ENCODE data around the gene ELAVL2. TPM values are rescaled to one million over a fixed set of nuclear protein-coding genes. Genes with fewer than 3 reads are reported as not detected.

Gene ELAVL2
- total and polyA plus RNA-seq, 9 of the 15 experiments (the other 6 are each of a cell fraction or from before 2014, with no cell fraction given): not detected

- no peak for TF ChIP-seq ZNF449 (CRISPR knock-in tag; IDR thresholded peaks at IDR 0.05)
- no peak for TF ChIP-seq CUX1 (CRISPR knock-in tag; IDR thresholded peaks at IDR 0.05)
Measured at GRCh38 chr9:23682352-23682751, 143.7 kb downstream of the ELAVL2 start (continued).

GRCh38 chr9:23677446-23677845 lies 148.6 kb downstream of the ELAVL2 start:
- H3K27me3 ChIP-seq (ENCODE audit: control insufficient read depth in 2 of 2, insufficient read depth in 2 of 2, low read length in 2 of 2): no peaks in the 10 kb centered on the region
- no peak for FAIRE-seq
- in situ Hi-C loops (cut with MboI) (no loop called here), intact Hi-C loops (cut with micrococcal nuclease) (no loop called here)
- POLR2A ChIA-PET: no interaction called here
- TF ChIP-seq HDAC6 (IDR thresholded peaks at IDR 0.05; ENCODE audit: low read depth, low read length) (no peak), MTF1 (CRISPR knock-in tag; IDR thresholded peaks at IDR 0.05; ENCODE audit: borderline replicate concordance) (no peak), BDP1 (IDR thresholded peaks at IDR 0.05; ENCODE audit: insufficient read depth, insufficient read length) (no peak), WHSC1 (IDR thresholded peaks at IDR 0.05; ENCODE audit: low read length) (no peak), RCOR1 (IDR thresholded peaks at IDR 0.05; ENCODE audit: borderline replicate concordance in 1 of 2, low read depth in 2 of 2, low read length in 2 of 2) (no peak), POLR3A (IDR thresholded peaks at IDR 0.05; ENCODE audit: borderline replicate concordance, extremely low read depth, insufficient read depth, insufficient read length) (no peak), NFE2 (IDR thresholded peaks at IDR 0.05; ENCODE audit: low read depth) (no peak), ATF3 (IDR thresholded peaks at IDR 0.05) (no peak), ATF3 (CRISPR knock-in tag; conservative IDR thresholded peaks at IDR 0.05) (no peak), SETDB1 (IDR thresholded peaks at IDR 0.05; ENCODE audit: low read length) (no peak), EZH2 (IDR thresholded peaks at IDR 0.05; ENCODE audit: borderline replicate concordance, low read depth, low read length) (no peak)
- no CpG with 5 or more reads among the region's 3 CpGs for WGBS (ENCODE audit: insufficient coverage, low coverage, missing lambda C conversion rate)
- H4K20me1 ChIP-seq (replicated peaks; ENCODE audit: control insufficient read depth, insufficient read depth, low read length): no peaks in the 10 kb centered on the region
- no peaks in the 10 kb centered on the region for H3K79me2 ChIP-seq (ENCODE audit: control insufficient read depth, insufficient read depth, low read length)
- no peaks in the 10 kb centered on the region for H3K4me1 ChIP-seq (replicated peaks in 1 of 2; ENCODE audit: control insufficient read depth in 2 of 2, insufficient read depth in 2 of 2, low read length in 2 of 2)
- H3K4me3 ChIP-seq: no peak overlapping the region
- DNase-seq (ENCODE audit: extremely low read depth in 1 of 4, low spot score in 3 of 4): no peak
- no peak overlapping the region for H2AFZ ChIP-seq (ENCODE audit: low read depth, low read length)
- no peak for ATAC-seq
- H3K27ac ChIP-seq (ENCODE audit: extremely low read depth, low read depth, low read length): no peak overlapping the region
- CTCF ChIA-PET (ENCODE audit: low intra/inter-chr PET ratio): no interaction called here
- no peak overlapping the region for H3K4me2 ChIP-seq (ENCODE audit: insufficient read depth, low read length)
- H3K36me3 ChIP-seq (ENCODE audit: control insufficient read depth, insufficient read depth, low read length): no peaks in the 10 kb centered on the region
- H3K9me3 ChIP-seq (replicated peaks; ENCODE audit: control insufficient read depth, insufficient read depth, low read depth, low read length): no peaks in the 10 kb centered on the region
- H3K9me1 ChIP-seq (ENCODE audit: control insufficient read depth, insufficient read depth, low read length): no peaks in the 10 kb centered on the region
- BruUV-seq (replicated peaks): no TSS peak
- H3K9ac ChIP-seq (ENCODE audit: insufficient read depth in 1 of 2, low read depth in 2 of 2, low read length in 2 of 2): no peak overlapping the region
